DND-41 (cell line): ENCODE data around the gene MEGF11.

Experiments used
- ATAC-seq: fragments of 200-7000 bp; cut with Tn5 transposase; 3 replicates; pipeline ENCODE4 v1.9.1; 2021; ENCODE audit warnings: low read depth; ENCODE audit not compliant: insufficient read depth
- DNase-seq: peaks from one replicate; pipeline ENCODE4 v3.0.0-alpha.2; 2020
- H2AFZ ChIP-seq: 2 replicates; pipeline ENCODE4 v1.6.0; 2012; ENCODE audit warnings: low read depth, low read length
- H3K27ac ChIP-seq: 2 replicates; pipeline ENCODE4 v1.5.1; 2012; ENCODE audit warnings: low read length, inconsistent platforms
- H3K27me3 ChIP-seq: fragments of 200-600 bp; sonication (generic); 2 replicates; pipeline ENCODE4 v1.6.0; 2012; ENCODE audit warnings: low read length, mild to moderate bottlenecking, inconsistent platforms; ENCODE audit not compliant: insufficient read depth, poor library complexity
- H3K36me3 ChIP-seq: 2 replicates; pipeline ENCODE4 v1.5.1; 2012; ENCODE audit warnings: low read length, inconsistent platforms; ENCODE audit not compliant: insufficient read depth
- H3K4me1 ChIP-seq: 2 replicates; pipeline ENCODE4 v1.5.1; 2012; ENCODE audit warnings: mild to moderate bottlenecking, low read length; ENCODE audit not compliant: insufficient read depth
- H3K4me2 ChIP-seq: 2 replicates; pipeline ENCODE4 v1.6.0; 2012; ENCODE audit warnings: mild to moderate bottlenecking, moderate library complexity, low read length, inconsistent platforms; ENCODE audit not compliant: insufficient read depth
- H3K4me3 ChIP-seq, 2 experiments: fragments of 200-600 bp in 1 of 2; shearing (Covaris generic) in 1 of 2; 2 replicates each; pipeline ENCODE4 v1.5.1; 2012 to 2016; ENCODE audit warnings: inconsistent platforms in 2 of 2, low read length in 2 of 2, mild to moderate bottlenecking in 2 of 2, low read depth in 1 of 2, moderate library complexity in 1 of 2
- H3K79me2 ChIP-seq: 2 replicates; pipeline ENCODE4 v1.6.0; 2012; ENCODE audit warnings: low read length, inconsistent platforms; ENCODE audit not compliant: insufficient read depth
- H3K9ac ChIP-seq: 2 replicates; pipeline ENCODE4 v1.6.0; 2012; ENCODE audit warnings: low read depth, mild to moderate bottlenecking, inconsistent platforms, low read length, moderate library complexity
- H3K9me3 ChIP-seq: 2 replicates; pipeline ENCODE4 v1.5.1; 2012; ENCODE audit warnings: low read length, moderate library complexity, mild to moderate bottlenecking, inconsistent platforms; ENCODE audit not compliant: insufficient read depth, severe bottlenecking
- H4K20me1 ChIP-seq: 2 replicates; pipeline ENCODE4 v1.6.0; 2012; ENCODE audit warnings: low read length; ENCODE audit not compliant: insufficient read depth
- EZH2 ChIP-seq: IDR thresholded peaks from 3 replicates; pipeline ENCODE4 v1.6.1; 2012; ENCODE audit warnings: borderline replicate concordance, low read depth, mild to moderate bottlenecking, moderate library complexity, low read length, inconsistent platforms; ENCODE audit not compliant: severe bottlenecking
- TF ChIP-seq, protein P1 (sequence below): IDR thresholded peaks from 2 replicates; pipeline ENCODE4 v1.5.1; 2012; ENCODE audit warnings: borderline replicate concordance, low read length, moderate library complexity, mild to moderate bottlenecking; ENCODE audit not compliant: poor library complexity, severe bottlenecking; ENCODE audit errors: extremely low read depth

The MEGF11 gene

GRCh38 chr15:66235866-66236265 is 17.7 kb downstream of the MEGF11 start:
- no peak overlapping the region for H3K27ac ChIP-seq
- DNase-seq, result no peak
- no peaks in the 10 kb centered on the region for H3K79me2 ChIP-seq
- H2AFZ ChIP-seq, result no peak overlapping the region
- H3K36me3 ChIP-seq, result no peaks in the 10 kb centered on the region
- H3K27me3 ChIP-seq, result peaks cover 4% of the 10 kb centered on the region
- no peak for ATAC-seq
- TF ChIP-seq, protein P1, sequence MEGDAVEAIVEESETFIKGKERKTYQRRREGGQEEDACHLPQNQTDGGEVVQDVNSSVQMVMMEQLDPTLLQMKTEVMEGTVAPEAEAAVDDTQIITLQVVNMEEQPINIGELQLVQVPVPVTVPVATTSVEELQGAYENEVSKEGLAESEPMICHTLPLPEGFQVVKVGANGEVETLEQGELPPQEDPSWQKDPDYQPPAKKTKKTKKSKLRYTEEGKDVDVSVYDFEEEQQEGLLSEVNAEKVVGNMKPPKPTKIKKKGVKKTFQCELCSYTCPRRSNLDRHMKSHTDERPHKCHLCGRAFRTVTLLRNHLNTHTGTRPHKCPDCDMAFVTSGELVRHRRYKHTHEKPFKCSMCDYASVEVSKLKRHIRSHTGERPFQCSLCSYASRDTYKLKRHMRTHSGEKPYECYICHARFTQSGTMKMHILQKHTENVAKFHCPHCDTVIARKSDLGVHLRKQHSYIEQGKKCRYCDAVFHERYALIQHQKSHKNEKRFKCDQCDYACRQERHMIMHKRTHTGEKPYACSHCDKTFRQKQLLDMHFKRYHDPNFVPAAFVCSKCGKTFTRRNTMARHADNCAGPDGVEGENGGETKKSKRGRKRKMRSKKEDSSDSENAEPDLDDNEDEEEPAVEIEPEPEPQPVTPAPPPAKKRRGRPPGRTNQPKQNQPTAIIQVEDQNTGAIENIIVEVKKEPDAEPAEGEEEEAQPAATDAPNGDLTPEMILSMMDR, result no peak
- TF ChIP-seq EZH2, result no peak
- H3K9ac ChIP-seq, result no peak overlapping the region
- H4K20me1 ChIP-seq, result no peaks in the 10 kb centered on the region
- no peak overlapping the region for H3K4me3 ChIP-seq
- H3K4me2 ChIP-seq, result no peak overlapping the region
- no peaks in the 10 kb centered on the region for H3K4me1 ChIP-seq
- no peaks in the 10 kb centered on the region for H3K9me3 ChIP-seq

GRCh38 chr15:66234798-66235197 is 18.8 kb downstream of the MEGF11 start:
- H3K27ac ChIP-seq, result no peak overlapping the region

DNA sequence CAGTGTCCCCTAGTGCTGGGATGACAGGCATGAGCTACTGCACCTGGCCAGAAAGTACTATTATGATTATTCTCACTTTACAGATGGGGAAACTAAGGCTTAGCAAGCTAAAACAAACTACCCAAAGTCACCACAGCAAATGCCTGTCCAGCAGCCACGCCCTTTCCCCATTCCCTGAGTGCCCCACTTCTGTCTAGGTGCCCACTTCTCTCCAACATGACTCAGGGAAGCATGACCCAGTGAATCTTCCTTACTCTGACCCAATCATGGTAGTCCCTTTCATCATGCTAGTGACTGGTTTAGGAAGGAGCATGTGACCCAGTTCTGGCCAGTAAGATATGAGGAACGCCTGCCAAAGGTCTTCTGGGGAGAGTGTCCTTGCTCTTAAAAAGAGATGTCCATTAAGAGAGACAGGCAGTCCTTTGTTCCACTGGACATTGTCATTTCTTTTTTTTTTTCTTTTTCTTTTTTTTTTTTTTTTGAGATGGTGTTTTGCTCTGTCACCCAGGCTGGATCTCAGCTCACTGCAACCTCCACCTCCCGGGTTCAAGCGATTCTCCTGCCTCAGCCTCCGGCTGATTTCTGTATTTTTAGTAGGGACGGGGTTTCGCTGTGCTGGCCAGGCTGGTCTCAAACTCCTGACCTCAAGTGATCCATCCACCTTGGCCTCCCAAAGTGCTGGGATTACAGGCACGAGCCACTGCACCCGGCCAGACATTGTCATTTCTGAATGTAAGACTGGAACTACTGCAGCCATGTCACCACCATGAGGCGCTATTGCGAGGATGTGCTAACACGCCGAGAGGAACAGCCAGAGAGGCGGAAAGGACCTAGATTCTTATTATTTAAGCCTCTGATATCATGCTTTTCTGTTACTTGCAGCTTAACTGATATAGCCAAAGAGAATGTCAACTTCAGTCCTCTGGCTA is 19.8 kb downstream of the MEGF11 start:
- DNase-seq, result no peak
- Histone ChIP-seq H2AFZ (no peak overlapping the region), H3K4me1 (no peaks in the 10 kb centered on the region), H3K36me3 (no peaks in the 10 kb centered on the region), H3K4me2 (no peak overlapping the region), H4K20me1 (no peaks in the 10 kb centered on the region), H3K79me2 (no peaks in the 10 kb centered on the region), H3K9ac (no peak overlapping the region), H3K4me3 (no peak overlapping the region), H3K27ac (no peak overlapping the region), H3K9me3 (no peaks in the 10 kb centered on the region), H3K27me3 (peaks cover 13% of the 10 kb centered on the region)
- TF ChIP-seq, protein P1, result peak; percentile 40
- no peak for TF ChIP-seq EZH2
- no peak for ATAC-seq

More at GRCh38 chr15:66234798-66235197, 18.8 kb downstream of the MEGF11 start:
- no peak overlapping the region for H3K4me2 ChIP-seq
- H3K27me3 ChIP-seq, result peaks cover 7% of the 10 kb centered on the region
- no peaks in the 10 kb centered on the region for H3K79me2 ChIP-seq
- no peak overlapping the region for H2AFZ ChIP-seq
- H3K4me3 ChIP-seq, result no peak overlapping the region
- ATAC-seq, result no peak
- TF ChIP-seq, protein P1, result no peak
- no peak for TF ChIP-seq EZH2
- DNase-seq, result no peak
- H3K4me1 ChIP-seq, result no peaks in the 10 kb centered on the region
- H4K20me1 ChIP-seq, result no peaks in the 10 kb centered on the region
- no peak overlapping the region for H3K9ac ChIP-seq
- H3K36me3 ChIP-seq, result no peaks in the 10 kb centered on the region
- H3K9me3 ChIP-seq, result no peaks in the 10 kb centered on the region
